NCI-H526 treated with DMSO at 0.1 percent for 48 hours (cell line): ENCODE results near the gene NFATC1.

Source experiments
- DNase-seq: peaks from one replicate; lab custom pipeline; 2025; lab: John Stamatoyannopoulos, UW

Gene NFATC1

GRCh38 chr18:79556829-79557585 lies 161.3 kb downstream of the NFATC1 start:
- no peak for DNase-seq

- DNase-seq = no peak
Observed at GRCh38 chr18:79558196-79558932, 162.6 kb downstream of the NFATC1 start.

GRCh38 chr18:79558933-79559416 lies 163.2 kb downstream of the NFATC1 start:
- DNase-seq = no peak

- DNase-seq = no peak
Observed at GRCh38 chr18:79559436-79559835, 163.7 kb downstream of the NFATC1 start.

GRCh38 chr18:79560042-79560860 lies 164.5 kb downstream of the NFATC1 start:
- no peak for DNase-seq

GRCh38 chr18:79560861-79561210 lies 165.1 kb downstream of the NFATC1 start:
- DNase-seq = no peak

GRCh38 chr18:79563949-79564348 lies 168.2 kb downstream of the NFATC1 start:
- no peak for DNase-seq

- DNase-seq = no peak
Observed at GRCh38 chr18:79564441-79564840, 168.7 kb downstream of the NFATC1 start.

- no peak for DNase-seq
Observed at GRCh38 chr18:79566771-79567431, 171.2 kb downstream of the NFATC1 start.

GRCh38 chr18:79567481-79568147 lies 171.9 kb downstream of the NFATC1 start:
- no peak for DNase-seq

- no peak for DNase-seq
Observed at GRCh38 chr18:79568543-79569205, 172.9 kb downstream of the NFATC1 start.

GRCh38 chr18:79569720-79570119 lies 174.0 kb downstream of the NFATC1 start:
- no peak for DNase-seq

GRCh38 chr18:79570266-79571201 lies 174.8 kb downstream of the NFATC1 start:
- DNase-seq = no peak

- no peak for DNase-seq
Observed at GRCh38 chr18:79571211-79572092, 175.7 kb downstream of the NFATC1 start.

- no peak for DNase-seq
Observed at GRCh38 chr18:79572093-79572780, 176.5 kb downstream of the NFATC1 start.

GRCh38 chr18:79572848-79573451 lies 177.2 kb downstream of the NFATC1 start:
- DNase-seq = no peak

- no peak for DNase-seq
Observed at GRCh38 chr18:79573921-79574491, 178.3 kb downstream of the NFATC1 start.
